HG02973 (cell line): ENCODE data around the gene AK1.

Experiments used
- ATAC-seq: cut with Tn5 transposase; IDR thresholded peaks from one replicate; pipeline ENCODE4 v1.9.1; 2021; ENCODE audit warnings: moderate library complexity; ENCODE audit not compliant: unreplicated experiment

AK1 gene, protein sequence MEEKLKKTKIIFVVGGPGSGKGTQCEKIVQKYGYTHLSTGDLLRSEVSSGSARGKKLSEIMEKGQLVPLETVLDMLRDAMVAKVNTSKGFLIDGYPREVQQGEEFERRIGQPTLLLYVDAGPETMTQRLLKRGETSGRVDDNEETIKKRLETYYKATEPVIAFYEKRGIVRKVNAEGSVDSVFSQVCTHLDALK

GRCh38 chr9:127877566-127877998 lies at the start of gene AK1:
TSS of gene AK1 (minus strand) at chr9:127877675. CDS start at chr9:127874617, 3,058 bp downstream.
- ATAC-seq, result no peak

DNA sequence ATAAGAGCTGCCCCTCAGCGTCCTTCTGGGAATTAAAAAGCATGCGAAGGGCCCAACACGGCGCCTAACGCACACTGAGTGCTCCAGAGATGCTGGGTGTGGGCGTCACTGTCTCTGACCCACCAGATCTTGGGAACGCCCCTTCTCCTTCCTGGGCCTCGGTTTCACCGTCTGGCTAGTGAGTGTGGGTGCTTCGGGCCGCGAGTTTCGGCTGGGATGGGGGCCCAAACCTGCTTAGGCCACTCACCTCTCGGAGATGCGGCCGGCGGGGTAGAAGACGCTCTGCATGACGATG lies 49.4 kb upstream of the AK1 start:
- ATAC-seq, result no peak

DNA sequence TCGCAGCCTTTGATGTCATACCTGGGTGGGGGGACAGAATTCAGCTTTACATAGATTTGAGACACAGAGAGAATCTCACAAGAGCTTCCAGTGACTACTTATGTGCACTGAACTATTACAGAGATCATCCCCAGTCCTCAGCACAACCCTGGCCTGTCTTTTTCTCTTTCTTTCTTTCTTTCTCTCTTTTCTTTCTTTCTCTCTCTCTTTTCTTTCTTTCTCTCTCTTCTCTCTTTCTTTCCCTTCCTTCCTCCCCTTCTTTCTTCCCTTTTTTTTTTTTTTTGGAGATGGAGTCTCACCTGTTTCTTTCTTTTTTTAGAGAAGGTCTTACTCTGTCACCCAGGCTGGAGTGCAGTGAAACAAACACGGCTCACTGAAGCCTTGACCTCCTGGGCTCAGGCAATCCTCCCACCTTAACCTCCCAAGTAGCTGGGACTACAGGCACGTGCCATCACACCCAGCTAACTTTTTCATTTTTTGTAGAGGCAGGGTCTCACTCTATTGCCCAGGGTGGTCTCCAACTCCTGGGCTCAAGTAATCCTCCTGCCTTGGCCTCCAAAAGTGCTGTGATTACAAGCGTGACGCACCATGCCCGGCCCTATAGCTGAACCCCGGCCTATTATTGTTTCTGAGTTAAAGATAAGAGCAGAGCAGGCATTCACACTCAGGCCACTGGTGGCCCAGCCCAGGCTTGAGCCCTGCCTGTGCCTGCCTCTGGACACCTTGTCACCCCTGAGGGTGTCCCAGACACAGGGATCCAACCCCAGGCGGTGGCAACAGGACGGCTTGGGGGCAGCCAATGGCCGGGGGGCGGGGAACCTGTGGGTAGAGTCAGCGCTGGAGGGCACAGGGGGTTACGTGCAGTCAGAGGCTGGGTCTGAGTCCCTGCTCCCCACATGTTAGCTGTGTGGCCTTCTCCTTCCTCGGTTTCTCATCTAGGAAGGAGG lies 48.8 kb upstream of the AK1 start:
- no peak for ATAC-seq

- ATAC-seq, result no peak
Measured at GRCh38 chr9:127924736-127925444, 47.4 kb upstream of the AK1 start.

DNA sequence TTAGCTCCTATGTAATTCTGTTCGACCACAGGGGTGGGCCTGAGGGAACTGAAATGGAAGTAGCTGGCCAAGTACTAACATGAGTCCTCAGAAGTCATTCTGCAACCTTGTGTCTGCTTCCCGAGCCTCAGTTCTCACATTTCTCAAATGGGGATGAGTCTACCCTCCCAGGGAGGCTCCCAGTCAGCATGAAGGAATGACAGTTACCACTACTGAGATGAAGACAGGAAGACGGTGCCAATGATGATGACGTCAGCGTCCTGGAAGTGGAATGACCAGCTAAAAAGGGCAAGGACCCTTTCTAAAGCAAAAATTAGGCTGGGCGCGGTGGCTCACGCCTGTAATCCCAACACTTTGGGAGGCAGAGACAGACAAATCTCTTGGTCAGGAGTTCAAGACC lies 46.3 kb upstream of the AK1 start:
- no peak for ATAC-seq

DNA sequence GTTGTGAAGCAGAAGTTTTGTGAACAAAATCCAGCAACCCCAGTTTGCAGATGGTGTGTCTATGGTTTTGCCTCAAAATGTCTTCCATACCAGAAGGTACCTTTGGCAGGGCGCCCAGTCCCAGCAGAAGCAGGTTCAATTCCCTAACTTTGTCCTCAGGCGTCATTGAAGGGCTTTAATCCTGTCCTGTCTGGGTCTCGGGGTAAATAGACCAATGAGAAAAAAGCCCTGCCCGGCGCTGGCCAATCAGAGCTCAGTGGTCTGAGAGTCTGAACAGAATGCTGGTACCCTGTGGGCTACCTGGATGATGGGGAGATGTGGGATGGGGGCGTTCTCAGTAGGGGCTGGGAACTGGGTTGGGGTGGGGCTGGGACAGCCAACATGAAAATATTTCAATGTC lies 45.6 kb upstream of the AK1 start:
- no peak for ATAC-seq

GRCh38 chr9:127921557-127922120 lies 44.2 kb upstream of the AK1 start:
- ATAC-seq, result no peak

DNA sequence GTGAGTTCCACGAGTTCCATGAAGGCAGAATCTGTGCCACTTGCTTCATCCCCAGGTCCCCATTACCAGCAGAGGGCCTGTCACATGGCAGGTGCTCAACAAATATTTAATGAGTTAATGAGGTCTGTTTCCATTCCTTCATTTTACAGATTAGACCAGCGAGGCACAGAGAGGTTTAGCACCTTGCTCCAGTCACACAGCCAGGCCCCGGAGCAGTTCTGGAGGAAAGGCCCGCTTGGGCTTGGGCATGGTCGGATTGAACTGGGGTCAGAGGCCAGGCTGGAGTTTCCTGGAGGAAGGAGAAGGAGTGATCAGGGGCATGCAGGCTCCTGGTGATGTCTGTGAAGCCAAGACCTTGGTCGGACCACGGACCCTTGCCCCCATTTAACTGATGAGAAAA lies 43.3 kb upstream of the AK1 start:
- no peak for ATAC-seq

DNA sequence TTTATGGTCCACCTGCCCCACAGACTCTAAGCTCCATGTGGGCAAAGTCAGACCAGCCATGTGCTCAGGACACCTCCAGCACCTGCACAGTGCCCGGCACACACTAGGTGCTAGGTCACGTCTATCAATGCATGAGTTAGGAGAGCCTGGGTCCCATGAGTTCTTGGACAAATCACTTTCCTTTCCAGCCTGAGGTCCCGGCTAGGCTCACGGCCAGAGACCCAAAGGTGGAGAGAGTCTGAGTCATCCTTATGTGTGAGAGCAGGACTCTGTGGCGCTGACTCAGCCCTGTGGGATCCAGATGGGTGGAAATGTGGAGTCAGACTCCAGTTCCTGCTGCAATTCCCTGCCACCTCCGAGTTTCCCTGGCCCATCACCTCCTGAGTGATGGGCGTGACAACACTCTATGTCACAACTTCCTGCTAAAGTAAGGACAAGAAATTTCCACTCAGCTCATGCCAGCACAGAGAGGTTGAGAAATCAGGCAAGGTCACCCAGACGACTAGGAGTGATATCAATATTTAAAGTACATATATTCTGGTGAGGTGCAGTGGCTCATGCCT lies 41.9 kb upstream of the AK1 start:
- no peak for ATAC-seq

- ATAC-seq, result no peak
Measured at GRCh38 chr9:127918183-127919107, 41.0 kb upstream of the AK1 start.

GRCh38 chr9:127917603-127918002 lies 40.1 kb upstream of the AK1 start:
- ATAC-seq, result no peak

DNA sequence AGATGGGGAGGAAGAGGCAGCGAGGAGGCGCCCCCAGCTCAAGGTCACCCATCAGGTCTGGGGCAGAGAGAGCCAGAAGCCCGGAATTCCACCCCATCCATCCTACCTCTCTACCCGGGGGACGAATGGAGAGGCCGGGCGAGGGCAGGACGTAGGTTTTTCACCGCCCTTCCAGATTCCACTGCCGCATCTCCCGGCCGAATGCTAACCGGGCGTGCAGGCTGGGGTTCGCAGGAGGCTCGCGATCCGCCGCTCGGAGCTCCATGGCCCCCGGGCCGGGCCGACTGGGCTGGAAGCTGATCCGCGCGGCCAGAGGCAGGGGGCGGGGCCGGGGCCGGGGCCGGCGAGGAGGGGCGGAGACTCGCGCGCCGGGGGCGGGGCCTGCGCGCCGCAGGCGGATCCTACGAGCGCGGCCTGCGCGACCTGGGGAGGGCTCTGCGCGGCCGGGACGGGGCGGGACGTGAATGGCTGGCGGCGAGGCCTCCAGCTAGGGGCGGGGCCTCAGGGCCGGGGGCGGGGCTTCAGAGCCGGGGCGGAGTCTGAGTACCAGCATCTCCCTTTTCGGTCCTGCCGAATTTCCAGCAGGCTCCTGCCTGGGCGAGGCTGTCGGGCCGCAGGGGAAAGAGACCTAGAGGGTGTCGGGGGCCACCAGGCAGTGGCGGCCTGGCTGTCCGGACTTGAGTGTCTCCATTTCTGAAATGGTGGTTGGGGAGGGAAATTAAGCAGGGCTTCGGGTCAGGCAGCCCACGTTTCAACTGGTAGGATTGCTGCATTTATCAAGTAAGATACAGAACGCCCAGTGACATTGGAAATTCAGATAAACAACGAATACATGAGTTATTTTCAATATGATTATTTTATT lies 39.5 kb upstream of the AK1 start, which contains the start of gene ST6GALNAC4:
Gene ST6GALNAC4, minus strand, starts transcription at position 322 of the 862 bp plus-strand sequence. CDS start 622 bp downstream, outside the sequence.
- peak; percentile 60 for ATAC-seq

DNA sequence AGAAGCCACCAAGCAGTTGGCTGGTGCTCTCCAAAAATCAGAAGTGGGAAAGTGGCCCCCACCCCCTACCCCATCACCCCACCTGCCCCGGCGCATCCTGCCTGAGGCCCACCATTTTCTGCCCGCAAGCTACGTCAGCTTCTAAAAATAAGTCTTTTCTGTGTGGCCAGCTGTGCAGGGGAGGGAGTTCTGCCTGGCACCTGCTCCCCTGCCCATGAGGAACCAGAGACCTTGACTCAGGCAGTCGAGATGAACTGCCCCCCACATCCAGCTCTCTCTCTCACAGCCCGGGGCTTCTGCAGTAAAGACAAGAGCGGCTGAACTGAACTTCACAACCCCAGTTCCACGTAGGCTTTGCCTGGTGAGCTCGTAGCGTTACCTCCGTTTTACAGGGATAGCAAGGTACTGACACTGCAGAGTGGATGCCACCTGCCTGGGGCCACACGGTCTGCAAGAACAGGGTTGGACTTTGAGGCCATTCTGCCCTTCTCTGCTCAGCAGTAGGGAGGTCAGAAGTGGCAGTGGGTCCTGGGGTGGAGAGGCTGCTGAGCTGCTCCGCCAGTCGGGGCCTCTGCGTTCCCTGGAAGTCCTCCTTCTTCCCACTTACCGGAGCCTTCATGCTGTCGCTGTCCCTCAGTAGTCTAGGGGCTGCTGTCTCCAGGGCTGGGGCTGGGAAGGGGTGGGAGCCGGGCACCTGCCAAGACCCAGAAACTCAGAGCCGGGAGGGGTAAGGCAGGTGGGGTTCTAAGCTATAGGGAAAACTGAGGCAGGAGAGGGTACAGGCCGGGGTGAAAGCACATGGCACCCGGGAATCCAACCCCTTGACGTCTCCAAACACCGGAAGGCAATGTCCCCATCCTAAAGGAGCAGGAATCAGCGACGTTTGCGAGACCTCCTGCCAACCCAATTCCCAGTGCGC lies 38.6 kb upstream of the AK1 start:
- ATAC-seq, result no peak

DNA sequence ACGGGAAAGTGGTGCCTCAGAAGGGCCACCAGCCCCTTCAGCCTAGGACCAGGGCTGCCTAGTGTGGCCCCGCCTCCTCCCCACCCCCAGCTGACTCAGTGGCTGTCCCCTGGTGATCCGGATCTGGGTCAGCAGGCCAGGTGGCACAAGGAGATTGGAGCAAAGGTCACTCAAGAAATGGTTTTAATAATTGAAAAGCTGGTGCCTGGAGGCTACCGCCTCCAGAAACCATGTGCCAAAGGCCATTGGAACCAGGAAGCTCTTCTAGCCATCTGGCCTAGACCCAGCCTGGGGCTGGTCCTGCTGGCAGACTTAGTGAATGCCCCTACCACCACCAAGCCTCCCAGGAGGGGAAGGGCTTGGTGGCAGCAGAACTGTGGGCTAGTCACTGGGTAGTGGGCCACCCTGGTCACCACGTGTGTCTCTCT lies 37.9 kb upstream of the AK1 start:
- no peak for ATAC-seq

DNA sequence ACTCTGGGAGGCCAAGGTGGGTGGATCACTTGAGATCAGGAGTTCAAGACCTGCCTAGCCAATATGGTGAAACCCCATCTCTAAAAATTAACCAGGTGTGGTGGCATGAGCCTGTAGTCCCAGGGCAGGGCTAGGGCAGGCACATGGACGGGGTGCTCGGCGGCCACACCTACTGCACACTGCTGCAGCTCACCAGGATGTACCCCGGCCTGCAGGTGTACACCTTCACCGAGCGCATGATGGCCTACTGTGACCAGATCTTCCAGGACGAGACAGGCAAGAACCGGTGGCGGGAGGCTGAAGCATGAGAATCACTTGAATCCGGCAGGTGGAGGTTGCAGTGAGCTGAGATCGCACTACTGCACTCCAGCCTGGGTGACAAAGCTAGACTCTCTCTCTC lies 36.2 kb upstream of the AK1 start:
- ATAC-seq, result no peak

- ATAC-seq, result no peak
Measured at GRCh38 chr9:127912882-127913281, 35.4 kb upstream of the AK1 start.

DNA sequence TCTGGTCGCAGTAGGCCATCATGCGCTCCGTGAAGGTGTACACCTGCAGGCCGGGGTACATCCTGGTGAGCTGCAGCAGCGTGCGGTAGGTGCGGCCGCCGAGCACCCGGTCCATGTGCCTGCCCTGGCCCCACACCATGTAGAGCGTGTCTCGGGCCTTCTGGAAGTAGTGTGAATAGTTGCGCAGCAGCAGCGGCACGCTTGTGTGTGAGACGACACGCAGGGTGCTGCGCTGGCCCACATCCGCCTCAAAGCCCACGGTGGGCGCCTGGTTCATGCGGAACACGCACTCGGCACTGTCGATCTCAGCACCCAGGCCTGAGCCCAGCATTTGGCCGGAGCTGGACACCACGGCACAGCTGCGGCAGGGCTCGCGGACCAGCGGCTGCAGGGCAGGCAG lies 34.8 kb upstream of the AK1 start:
- no peak for ATAC-seq

DNA sequence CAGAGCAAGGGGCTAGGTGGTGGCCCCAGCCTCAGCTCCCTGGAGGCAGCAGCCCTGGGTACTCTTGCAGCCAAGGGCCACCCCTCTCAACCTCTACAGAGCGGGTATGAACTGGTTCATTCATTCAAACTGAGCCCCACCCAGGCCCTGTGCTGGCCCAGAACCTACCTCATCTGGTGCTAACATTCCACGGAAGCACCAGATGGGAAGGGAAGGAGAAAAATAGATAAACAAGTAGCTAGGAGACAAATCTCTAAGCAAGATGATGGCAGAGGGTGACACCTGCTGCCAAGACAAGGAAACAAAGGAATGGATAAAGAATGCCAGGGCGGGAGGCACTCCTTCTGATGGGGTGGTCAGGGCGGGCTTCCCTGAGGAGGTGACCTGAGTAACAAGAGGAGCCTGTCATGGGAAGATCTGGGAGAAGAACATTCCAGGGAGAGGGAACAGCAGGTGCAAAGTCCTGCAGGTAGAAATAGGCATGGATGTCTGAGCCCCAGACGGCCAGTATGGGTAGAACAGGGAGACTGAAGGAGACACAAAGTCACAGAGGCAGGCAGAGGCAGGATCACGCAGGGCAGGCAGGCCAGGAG lies 33.2 kb upstream of the AK1 start:
- ATAC-seq, result no peak
